Transverse colon (tissue), 3 donors: Measurements from ENCODE around the gene RDX.

Experiments used
- EP300 ChIP-seq: sonication (generic); formaldehyde crosslinking; IDR thresholded peaks from one replicate; pipeline ENCODE4 v1.6.1; 2017; ENCODE audit warnings: antibody characterized with exemption, low read depth
- TF ChIP-seq, protein P1 (sequence below), 5 experiments: fragments of 200-600 bp in 3 of 5; fragments of 450-650 bp in 2 of 5; sonication (generic) in 3 of 5; IDR thresholded peaks; 1 replicate in 2 of 5; 2 replicates in 3 of 5; pipeline ENCODE4 v1.5.1; 2016 to 2017; ENCODE audit warnings: antibody characterized with exemption in 5 of 5, inconsistent platforms in 3 of 5, mild to moderate bottlenecking in 2 of 5, moderate library complexity in 1 of 5

DNA sequence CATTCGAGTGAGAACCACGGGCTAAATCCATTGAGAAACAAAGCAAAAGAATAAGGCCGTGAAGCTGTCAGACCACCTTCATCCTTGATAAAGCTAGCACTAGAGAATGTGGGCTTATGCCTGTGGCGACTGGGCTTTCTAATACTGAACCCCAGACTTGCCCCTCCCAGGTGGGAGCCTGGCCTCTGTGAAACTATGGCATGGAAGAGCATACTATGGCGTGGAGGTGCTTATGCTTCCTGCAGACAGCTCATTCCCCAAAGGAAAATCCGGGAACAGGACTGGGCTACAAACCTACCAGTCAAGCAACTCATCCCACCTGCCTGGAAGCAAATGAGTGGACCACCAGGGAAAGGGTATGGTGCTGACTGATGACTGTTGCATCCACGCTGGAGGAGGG, 110.8 kb downstream of the RDX start:
- TF ChIP-seq, protein P1, sequence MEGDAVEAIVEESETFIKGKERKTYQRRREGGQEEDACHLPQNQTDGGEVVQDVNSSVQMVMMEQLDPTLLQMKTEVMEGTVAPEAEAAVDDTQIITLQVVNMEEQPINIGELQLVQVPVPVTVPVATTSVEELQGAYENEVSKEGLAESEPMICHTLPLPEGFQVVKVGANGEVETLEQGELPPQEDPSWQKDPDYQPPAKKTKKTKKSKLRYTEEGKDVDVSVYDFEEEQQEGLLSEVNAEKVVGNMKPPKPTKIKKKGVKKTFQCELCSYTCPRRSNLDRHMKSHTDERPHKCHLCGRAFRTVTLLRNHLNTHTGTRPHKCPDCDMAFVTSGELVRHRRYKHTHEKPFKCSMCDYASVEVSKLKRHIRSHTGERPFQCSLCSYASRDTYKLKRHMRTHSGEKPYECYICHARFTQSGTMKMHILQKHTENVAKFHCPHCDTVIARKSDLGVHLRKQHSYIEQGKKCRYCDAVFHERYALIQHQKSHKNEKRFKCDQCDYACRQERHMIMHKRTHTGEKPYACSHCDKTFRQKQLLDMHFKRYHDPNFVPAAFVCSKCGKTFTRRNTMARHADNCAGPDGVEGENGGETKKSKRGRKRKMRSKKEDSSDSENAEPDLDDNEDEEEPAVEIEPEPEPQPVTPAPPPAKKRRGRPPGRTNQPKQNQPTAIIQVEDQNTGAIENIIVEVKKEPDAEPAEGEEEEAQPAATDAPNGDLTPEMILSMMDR (IDR thresholded peaks at IDR 0.05) = no peak
- TF ChIP-seq EP300 = no peak
